Measurements from ENCODE around the gene GPM6B. TPM values are rescaled to one million over a fixed set of nuclear protein-coding genes. Genes with fewer than 3 reads are reported as not detected.

The GPM6B gene, protein sequence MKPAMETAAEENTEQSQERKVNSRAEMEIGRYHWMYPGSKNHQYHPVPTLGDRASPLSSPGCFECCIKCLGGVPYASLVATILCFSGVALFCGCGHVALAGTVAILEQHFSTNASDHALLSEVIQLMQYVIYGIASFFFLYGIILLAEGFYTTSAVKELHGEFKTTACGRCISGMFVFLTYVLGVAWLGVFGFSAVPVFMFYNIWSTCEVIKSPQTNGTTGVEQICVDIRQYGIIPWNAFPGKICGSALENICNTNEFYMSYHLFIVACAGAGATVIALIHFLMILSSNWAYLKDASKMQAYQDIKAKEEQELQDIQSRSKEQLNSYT
- total RNA-seq (not detected), polyA plus RNA-seq (under 1 TPM; 0.18 to 0.27 TPM), total RNA-seq (not detected)

DNA sequence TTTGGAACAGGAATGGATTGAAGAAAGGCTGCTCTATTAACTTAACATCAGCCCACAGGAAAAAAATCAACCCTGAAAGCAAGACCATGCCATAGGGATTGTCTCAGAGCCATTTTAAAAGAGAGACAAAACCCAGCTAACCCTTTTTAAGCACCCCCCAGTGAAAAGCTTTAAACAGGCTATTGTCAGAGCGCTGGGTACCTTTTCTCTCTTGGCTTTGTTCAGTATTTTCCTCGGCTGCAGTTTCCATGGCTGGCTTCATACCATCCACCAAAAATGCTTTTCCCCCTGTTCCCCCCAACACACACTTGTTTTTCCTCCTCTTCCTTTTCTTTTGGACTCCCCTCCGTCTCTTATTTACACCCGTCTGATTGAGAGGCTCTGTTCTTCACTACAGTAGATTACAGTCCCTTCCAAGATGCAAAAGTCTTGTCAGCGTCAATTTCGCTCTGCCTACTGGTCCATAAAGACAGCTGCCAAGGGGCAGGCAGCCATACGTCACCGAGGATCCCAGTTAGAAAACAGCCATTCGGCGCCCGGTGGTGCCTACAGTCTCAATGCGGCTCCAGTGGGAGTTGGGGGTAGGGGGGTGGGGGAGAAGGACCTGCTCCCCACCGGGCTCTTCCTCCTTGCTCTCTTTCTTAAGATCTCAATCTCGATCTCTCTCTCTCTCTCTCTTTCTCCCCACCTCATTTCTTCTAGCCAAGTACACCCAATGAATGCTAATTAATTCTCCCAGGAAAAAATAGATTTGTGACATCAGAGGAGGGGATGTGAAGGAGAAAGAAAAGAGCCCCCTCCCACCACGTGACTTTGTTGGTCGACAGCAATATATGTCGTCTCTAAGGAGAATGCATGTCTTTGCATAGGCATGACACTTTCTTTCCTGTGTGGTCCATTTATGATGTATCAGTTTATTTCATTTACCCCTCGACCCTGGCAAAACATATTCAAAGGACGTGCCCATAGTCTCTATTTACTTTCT is at the start of gene GPM6B:
Gene GPM6B, minus strand, starts transcription at position 451 of the 985 bp plus-strand sequence. Its CDS starts 189 bp downstream, at position 262.
- no peak within 1 kb of the TSS for H3K4me3 ChIP-seq (ENCODE audit: low read length)
- CTCF ChIA-PET = no interaction called here
- Mint-ChIP-seq H3K4me3 (no peak within 1 kb of the TSS), H3K36me3 (no peaks in the 10 kb centered on the region), H3K27ac (no peak within 1 kb of the TSS), H3K27me3 (peaks cover 11 to 24% (median 19%) of the 10 kb centered on the region in 5 donors), H3K4me1 (no peaks in the 10 kb centered on the region), H3K9me3 (no peaks in the 10 kb centered on the region)
- intact Hi-C loops (cut with micrococcal nuclease) = no loop called here
- no peaks in the 10 kb centered on the region for H3K36me3 ChIP-seq (ENCODE audit: control insufficient read depth in 2 of 3, insufficient read depth in 3 of 3, low read length in 3 of 3)
- H3K27ac ChIP-seq (ENCODE audit: low read depth, low read length) = no peak within 1 kb of the TSS
- H3K4me1 ChIP-seq (ENCODE audit: control insufficient read depth in 2 of 2, insufficient read depth in 2 of 2, low read length in 2 of 2) = no peaks in the 10 kb centered on the region
- ATAC-seq = no peak
- POLR2A ChIA-PET = no interaction called here
- no peaks in the 10 kb centered on the region for H3K27me3 ChIP-seq (ENCODE audit: control insufficient read depth in 2 of 2, insufficient read depth in 2 of 2, low read length in 2 of 2)
- H3K9me3 ChIP-seq (ENCODE audit: control insufficient read depth in 2 of 3, low read length in 3 of 3) = no peaks in the 10 kb centered on the region
- DNase-seq = no peak

DNA sequence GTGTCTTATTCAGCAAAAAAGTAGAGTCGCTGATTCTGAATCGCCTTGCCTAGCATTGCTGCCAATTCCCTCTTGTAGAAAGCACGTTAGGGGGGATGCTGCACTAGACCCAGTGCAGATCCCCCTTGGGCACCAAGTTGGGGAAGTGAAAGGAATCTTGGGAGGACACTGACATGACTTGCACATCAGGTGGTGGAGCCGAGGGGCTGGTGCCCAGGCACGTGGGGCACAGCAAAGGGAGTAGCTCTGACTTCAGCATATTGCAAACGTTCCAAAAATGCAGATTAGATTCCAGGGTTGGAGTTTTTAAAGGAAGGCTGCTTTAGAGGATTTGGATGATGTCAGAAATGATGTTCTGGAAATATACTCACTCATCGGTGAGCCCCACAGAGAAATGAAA is 47.4 kb upstream of the GPM6B start:
- Histone ChIP-seq H3K36me3 (ENCODE audit: control insufficient read depth in 2 of 3, insufficient read depth in 3 of 3, low read length in 3 of 3) (no peaks in the 10 kb centered on the region), H3K9me3 (ENCODE audit: control insufficient read depth in 2 of 3, low read length in 3 of 3) (no peaks in the 10 kb centered on the region), H3K4me1 (ENCODE audit: control insufficient read depth in 2 of 2, insufficient read depth in 2 of 2, low read length in 2 of 2) (no peaks in the 10 kb centered on the region), H3K27ac (ENCODE audit: low read depth, low read length) (no peak overlapping the region), H3K4me3 (ENCODE audit: low read length) (no peak overlapping the region), H3K27me3 (ENCODE audit: control insufficient read depth in 2 of 2, insufficient read depth in 2 of 2, low read length in 2 of 2) (no peaks in the 10 kb centered on the region)
- Mint-ChIP-seq H3K36me3 (no peaks in the 10 kb centered on the region), H3K27me3 (peaks cover 7 to 11% (median 11%) of the 10 kb centered on the region in 5 donors), H3K4me1 (peaks cover 0 to 1% (median 0%) of the 10 kb centered on the region in 7 donors), H3K4me3 (no peak overlapping the region), H3K9me3 (peaks cover 0 to 1% (median 0%) of the 10 kb centered on the region in 11 donors), H3K27ac (no peak overlapping the region)
- DNase-seq (no peak), ATAC-seq (no peak)
- intact Hi-C loops (cut with micrococcal nuclease) = no loop called here
- POLR2A ChIA-PET = no interaction called here
- CTCF ChIA-PET = no interaction called here

DNA sequence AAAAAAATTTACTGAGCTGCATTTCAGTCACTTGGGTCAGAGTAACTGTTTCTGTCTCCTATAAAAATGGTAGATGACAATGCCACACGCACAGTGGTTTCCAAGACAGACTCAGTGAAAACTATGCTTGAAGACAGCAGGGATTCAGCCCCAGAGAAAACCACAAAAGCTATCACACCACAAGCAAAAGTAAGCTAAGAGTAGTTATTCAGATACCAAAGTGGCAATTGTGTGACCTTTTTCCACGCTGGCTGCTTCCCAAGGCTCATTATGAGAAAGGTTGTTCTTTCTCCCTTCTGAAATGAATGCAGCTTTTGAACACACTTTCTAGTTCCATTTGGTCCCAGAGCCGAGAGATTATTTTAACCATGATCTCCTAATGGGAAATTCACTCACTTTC is 46.4 kb upstream of the GPM6B start:
- ChIA-PET CTCF (no interaction called here), POLR2A (no interaction called here)
- H3K27me3 ChIP-seq (ENCODE audit: control insufficient read depth in 2 of 2, insufficient read depth in 2 of 2, low read length in 2 of 2) = no peaks in the 10 kb centered on the region
- no peak overlapping the region for H3K27ac ChIP-seq (ENCODE audit: low read depth, low read length)
- no peaks in the 10 kb centered on the region for H3K9me3 ChIP-seq (ENCODE audit: control insufficient read depth in 2 of 3, low read length in 3 of 3)
- ATAC-seq (no peak), DNase-seq (no peak)
- no peaks in the 10 kb centered on the region for H3K36me3 ChIP-seq (ENCODE audit: control insufficient read depth in 2 of 3, insufficient read depth in 3 of 3, low read length in 3 of 3)
- Mint-ChIP-seq H3K36me3 (no peaks in the 10 kb centered on the region), H3K4me3 (no peak overlapping the region), H3K27ac (no peak overlapping the region), H3K4me1 (peaks cover 0 to 1% (median 0%) of the 10 kb centered on the region in 7 donors), H3K27me3 (peaks cover 7 to 15% (median 11%) of the 10 kb centered on the region in 5 donors), H3K9me3 (peaks cover 0 to 3% (median 0%) of the 10 kb centered on the region in 11 donors)
- no peaks in the 10 kb centered on the region for H3K4me1 ChIP-seq (ENCODE audit: control insufficient read depth in 2 of 2, insufficient read depth in 2 of 2, low read length in 2 of 2)
- intact Hi-C loops (cut with micrococcal nuclease) = no loop called here
- H3K4me3 ChIP-seq (ENCODE audit: low read length) = no peak overlapping the region

DNA sequence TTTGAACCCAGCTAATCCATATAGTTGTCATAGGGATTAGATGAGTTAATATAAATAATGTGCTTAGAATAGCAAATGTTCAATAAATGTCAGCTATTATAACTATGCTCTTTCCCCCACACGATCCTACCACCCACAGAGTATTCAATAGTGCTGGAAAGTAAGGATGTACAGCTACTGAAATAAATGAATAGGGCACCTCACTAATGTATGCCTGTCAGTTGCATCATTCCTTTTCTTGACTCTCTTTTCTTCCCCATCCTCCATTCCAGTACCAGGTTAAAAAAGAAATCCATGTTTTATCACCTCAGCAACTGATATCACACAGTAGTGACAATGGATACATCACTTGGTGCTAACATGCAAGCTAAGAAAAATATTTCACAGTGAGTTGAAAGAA is 42.8 kb upstream of the GPM6B start:
- Mint-ChIP-seq H3K27ac (no peak overlapping the region), H3K36me3 (no peaks in the 10 kb centered on the region), H3K9me3 (peaks cover 0 to 3% (median 0%) of the 10 kb centered on the region in 11 donors), H3K4me3 (no peak overlapping the region), H3K4me1 (peaks cover 0 to 3% (median 0%) of the 10 kb centered on the region in 7 donors), H3K27me3 (peaks cover 7 to 19% (median 15%) of the 10 kb centered on the region in 5 donors)
- Histone ChIP-seq H3K27me3 (ENCODE audit: control insufficient read depth in 2 of 2, insufficient read depth in 2 of 2, low read length in 2 of 2) (no peaks in the 10 kb centered on the region), H3K4me3 (ENCODE audit: low read length) (no peak overlapping the region), H3K9me3 (ENCODE audit: control insufficient read depth in 2 of 3, low read length in 3 of 3) (no peaks in the 10 kb centered on the region), H3K27ac (ENCODE audit: low read depth, low read length) (no peak overlapping the region), H3K36me3 (ENCODE audit: control insufficient read depth in 2 of 3, insufficient read depth in 3 of 3, low read length in 3 of 3) (no peaks in the 10 kb centered on the region), H3K4me1 (ENCODE audit: control insufficient read depth in 2 of 2, insufficient read depth in 2 of 2, low read length in 2 of 2) (no peaks in the 10 kb centered on the region)
- no peak for ATAC-seq
- CTCF ChIA-PET = no interaction called here
- no peak for DNase-seq
- POLR2A ChIA-PET = no interaction called here
- intact Hi-C loops (cut with micrococcal nuclease) = no loop called here

DNA sequence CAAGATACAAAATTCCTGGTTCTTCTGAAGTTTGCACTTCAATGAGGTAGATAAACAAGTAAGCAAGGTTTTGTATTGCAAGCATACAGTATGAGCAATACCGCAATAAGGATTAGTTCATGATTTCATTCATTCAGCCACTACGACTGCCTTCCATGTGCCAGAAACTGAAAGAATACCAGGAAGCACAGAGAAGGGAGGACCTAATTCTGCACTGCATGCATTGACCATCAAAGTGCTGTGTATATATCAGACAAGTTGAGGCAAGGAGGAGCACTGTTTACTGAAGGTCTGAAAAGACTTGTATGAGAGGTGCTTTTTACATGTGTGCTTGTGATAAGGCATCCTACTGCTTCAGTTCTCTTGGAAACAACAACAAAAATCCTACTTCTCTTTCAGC is 40.9 kb upstream of the GPM6B start:
- Histone ChIP-seq H3K36me3 (ENCODE audit: control insufficient read depth in 2 of 3, insufficient read depth in 3 of 3, low read length in 3 of 3) (no peaks in the 10 kb centered on the region), H3K4me1 (ENCODE audit: control insufficient read depth in 2 of 2, insufficient read depth in 2 of 2, low read length in 2 of 2) (no peaks in the 10 kb centered on the region), H3K9me3 (ENCODE audit: control insufficient read depth in 2 of 3, low read length in 3 of 3) (no peaks in the 10 kb centered on the region), H3K4me3 (ENCODE audit: low read length) (no peak overlapping the region), H3K27me3 (ENCODE audit: control insufficient read depth in 2 of 2, insufficient read depth in 2 of 2, low read length in 2 of 2) (no peaks in the 10 kb centered on the region), H3K27ac (ENCODE audit: low read depth, low read length) (no peak overlapping the region)
- Mint-ChIP-seq H3K27ac (no peak overlapping the region), H3K4me1 (peaks cover 0 to 3% (median 0%) of the 10 kb centered on the region in 7 donors), H3K36me3 (no peaks in the 10 kb centered on the region), H3K4me3 (no peak overlapping the region), H3K9me3 (peaks cover 0 to 2% (median 0%) of the 10 kb centered on the region in 11 donors), H3K27me3 (peaks cover 7 to 15% (median 11%) of the 10 kb centered on the region in 5 donors)
- DNase-seq = no peak
- no peak for ATAC-seq
- ChIA-PET POLR2A (no interaction called here), CTCF (no interaction called here)
- intact Hi-C loops (cut with micrococcal nuclease) = no loop called here

DNA sequence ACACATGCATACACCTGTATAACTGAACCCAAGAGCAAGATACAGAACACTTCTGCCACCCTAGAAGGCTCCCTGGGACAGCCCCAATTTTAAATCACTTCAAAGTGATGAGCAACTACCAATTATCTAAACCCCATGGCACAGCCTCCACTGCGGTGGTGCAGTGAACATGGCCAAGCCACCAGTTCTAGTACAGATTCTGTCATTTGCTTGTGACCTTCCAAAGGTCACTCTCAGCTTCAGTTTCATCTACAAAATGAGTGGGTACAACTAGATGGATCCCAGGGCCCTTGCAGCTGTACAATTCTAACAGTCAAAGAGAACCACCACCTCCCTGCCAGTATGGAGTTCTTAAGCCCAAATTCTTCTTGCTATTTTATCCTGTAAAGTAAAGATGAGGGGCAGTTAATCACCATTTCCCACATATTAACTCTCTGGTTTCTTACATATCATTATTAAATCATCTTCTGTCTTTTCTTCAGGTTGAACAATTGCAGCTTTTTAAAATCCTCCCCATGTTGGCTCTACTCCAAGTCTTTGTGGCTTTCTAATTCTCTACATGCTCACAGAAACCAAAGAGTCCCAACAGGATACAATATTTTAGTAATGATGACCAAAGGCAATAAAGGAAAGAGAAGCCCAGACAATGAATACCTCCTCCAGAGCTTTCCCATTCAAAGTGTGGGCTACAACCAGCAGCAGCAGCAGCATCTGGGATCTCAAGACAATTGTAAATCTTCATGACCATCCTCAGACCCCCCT is 39.0 kb upstream of the GPM6B start:
- H3K27me3 ChIP-seq (ENCODE audit: control insufficient read depth in 2 of 2, insufficient read depth in 2 of 2, low read length in 2 of 2) = no peaks in the 10 kb centered on the region
- no peak overlapping the region for H3K4me3 ChIP-seq (ENCODE audit: low read length)
- Mint-ChIP-seq H3K9me3 (peaks cover 0 to 6% (median 0%) of the 10 kb centered on the region in 11 donors), H3K27ac (no peak overlapping the region), H3K27me3 (peaks cover 7 to 11% (median 10%) of the 10 kb centered on the region in 5 donors), H3K36me3 (no peaks in the 10 kb centered on the region), H3K4me1 (peaks cover 0 to 3% (median 0%) of the 10 kb centered on the region in 7 donors), H3K4me3 (no peak overlapping the region)
- no peak for DNase-seq
- H3K4me1 ChIP-seq (ENCODE audit: control insufficient read depth in 2 of 2, insufficient read depth in 2 of 2, low read length in 2 of 2) = no peaks in the 10 kb centered on the region
- H3K27ac ChIP-seq (ENCODE audit: low read depth, low read length) = no peak overlapping the region
- ChIA-PET CTCF (no interaction called here), POLR2A (no interaction called here)
- H3K36me3 ChIP-seq (ENCODE audit: control insufficient read depth in 2 of 3, insufficient read depth in 3 of 3, low read length in 3 of 3) = no peaks in the 10 kb centered on the region
- intact Hi-C loops (cut with micrococcal nuclease) = no loop called here
- no peaks in the 10 kb centered on the region for H3K9me3 ChIP-seq (ENCODE audit: control insufficient read depth in 2 of 3, low read length in 3 of 3)
- no peak for ATAC-seq

All from naive thymus-derived CD4-positive, alpha-beta T cell (primary cell).